HEK293 (cell line): Measurements from ENCODE around the gene POLR2H.

Source experiments
- CTCF ChIA-PET: fragments of 350-600 bp; formaldehyde crosslinking; extraction: SDS; loops from one replicate; lab custom pipeline; 2021; ENCODE audit warnings: antibody characterized with exemption; lab: Yijun Ruan, JAX
- POLR2A ChIA-PET: fragments of 300-600 bp; formaldehyde crosslinking; extraction: SDS; loops from one replicate; lab custom pipeline; 2020; ENCODE audit warnings: antibody characterized with exemption, inconsistent platforms; lab: Yijun Ruan, JAX
- H3K27ac ChIP-seq: fragments of 200-500 bp; sonication (Bioruptor generic); 2 replicates; pipeline ENCODE4 v1.5.1; 2014; ENCODE audit warnings: low read depth, low read length, control low read depth, inconsistent platforms; ENCODE audit errors: extremely low read depth
- H3K36me3 ChIP-seq, 2 experiments: fragments of 200-500 bp in 1 of 2; sonication (Bioruptor generic) in 1 of 2; 1 replicate in 1 of 2; 2 replicates in 1 of 2; pipeline ENCODE4 v1.5.1; 2014 to 2017; ENCODE audit warnings: inconsistent platforms in 2 of 2, low read length in 2 of 2; ENCODE audit not compliant: control insufficient read depth in 2 of 2, insufficient read depth in 1 of 2
- H3K4me1 ChIP-seq: fragments of 200-500 bp; sonication (Bioruptor generic); 2 replicates; pipeline ENCODE4 v1.5.1; 2014; ENCODE audit warnings: mild to moderate bottlenecking, low read length, inconsistent platforms; ENCODE audit not compliant: control insufficient read depth, insufficient read depth
- H3K4me3 ChIP-seq: 2 replicates; pipeline ENCODE4 v1.5.1; 2011; ENCODE audit warnings: low read depth, mild to moderate bottlenecking, control low read depth, low read length, moderate library complexity
- H3K9me3 ChIP-seq: fragments of 200-500 bp; sonication (Bioruptor generic); 2 replicates; pipeline ENCODE4 v1.5.1; 2014; ENCODE audit warnings: low read depth, low read length, inconsistent platforms; ENCODE audit not compliant: control insufficient read depth, insufficient read depth
- GFI1B ChIP-seq: fragments of 450-650 bp; formaldehyde crosslinking; IDR thresholded peaks from 2 replicates; pipeline ENCODE4 v1.5.1; 2016; ENCODE audit warnings: missing biosample characterization, missing genetic modification characterization
- KLF10 ChIP-seq: fragments of 450-650 bp; IDR thresholded peaks from 2 replicates; pipeline ENCODE4 v1.5.1; 2018; ENCODE audit warnings: missing biosample characterization, mild to moderate bottlenecking, missing genetic modification characterization
- KLF9 ChIP-seq: fragments of 450-650 bp; formaldehyde crosslinking; IDR thresholded peaks from 2 replicates; pipeline ENCODE4 v1.5.1; 2016; ENCODE audit warnings: missing biosample characterization, missing genetic modification characterization, low read depth
- PRDM4 ChIP-seq: fragments of 450-650 bp; formaldehyde crosslinking; IDR thresholded peaks from 2 replicates; pipeline ENCODE4 v1.5.1; 2017; ENCODE audit warnings: missing biosample characterization, missing genetic modification characterization
- SP3 ChIP-seq: fragments of 450-650 bp; formaldehyde crosslinking; IDR thresholded peaks from 2 replicates; pipeline ENCODE4 v1.5.1; 2016; ENCODE audit warnings: missing biosample characterization, missing genetic modification characterization
- ZBTB11 ChIP-seq: fragments of 450-650 bp; formaldehyde crosslinking; conservative IDR thresholded peaks from 2 replicates; pipeline ENCODE4 v1.5.1; 2016; ENCODE audit warnings: low read depth, missing biosample characterization, missing genetic modification characterization
- ZBTB6 ChIP-seq: fragments of 450-650 bp; formaldehyde crosslinking; IDR thresholded peaks from 2 replicates; pipeline ENCODE4 v1.5.1; 2017; ENCODE audit warnings: missing biosample characterization, missing genetic modification characterization
- ZNF140 ChIP-seq: fragments of 450-650 bp; formaldehyde crosslinking; IDR thresholded peaks from 2 replicates; pipeline ENCODE4 v1.5.1; 2016; ENCODE audit warnings: missing biosample characterization, missing genetic modification characterization
- ZNF23 ChIP-seq: fragments of 450-650 bp; formaldehyde crosslinking; IDR thresholded peaks from 2 replicates; pipeline ENCODE4 v1.5.1; 2016; ENCODE audit warnings: missing biosample characterization, missing genetic modification characterization, borderline replicate concordance
- ZNF24 ChIP-seq: fragments of 450-650 bp; formaldehyde crosslinking; IDR thresholded peaks from 2 replicates; pipeline ENCODE4 v1.5.1; 2016; ENCODE audit warnings: missing biosample characterization, missing genetic modification characterization
- ZNF280C ChIP-seq: fragments of 450-650 bp; formaldehyde crosslinking; IDR thresholded peaks from 2 replicates; pipeline ENCODE4 v1.5.1; 2016; ENCODE audit warnings: missing biosample characterization, missing genetic modification characterization
- ZNF449 ChIP-seq: fragments of 450-650 bp; formaldehyde crosslinking; IDR thresholded peaks from 2 replicates; pipeline ENCODE4 v1.5.1; 2017; ENCODE audit warnings: missing biosample characterization, mild to moderate bottlenecking, missing genetic modification characterization, moderate library complexity
- ZNF48 ChIP-seq: fragments of 450-650 bp; formaldehyde crosslinking; IDR thresholded peaks from 2 replicates; pipeline ENCODE4 v1.5.1; 2016; ENCODE audit warnings: missing biosample characterization, missing genetic modification characterization
- ZNF518A ChIP-seq: fragments of 450-650 bp; formaldehyde crosslinking; conservative IDR thresholded peaks from 2 replicates; pipeline ENCODE4 v1.5.1; 2016; ENCODE audit warnings: low read depth, missing biosample characterization, missing genetic modification characterization
- ZNF747 ChIP-seq: fragments of 450-650 bp; formaldehyde crosslinking; IDR thresholded peaks from 2 replicates; pipeline ENCODE4 v1.5.1; 2016; ENCODE audit warnings: missing biosample characterization, missing genetic modification characterization

POLR2H gene

GRCh38 chr3:184352897-184353545 lies 8.5 kb upstream of the POLR2H start:
- POLR2A ChIA-PET = interaction anchor here (0.8 kb wide), 1 partner anchor 16 kb away, joined by 3 read pairs; the partner anchor contains the start of gene FAM131A
- Histone ChIP-seq H3K4me3 (no peak overlapping the region), H3K36me3 (peaks cover 0 to 69% of the 10 kb centered on the region in 2 experiments; a peak in 1 of 3 replicates)
- TF ChIP-seq ZBTB11 (tag by site-specific recombination) = no peak
- TF ChIP-seq ZNF48 = no peak
- TF ChIP-seq, all 188 proteins: peak for 0
- Histone ChIP-seq H3K27ac (no peak overlapping the region), H3K9me3 (no peaks in the 10 kb centered on the region), H3K4me1 (no peaks in the 10 kb centered on the region)
- CTCF ChIA-PET = interaction anchor here (0.9 to 2.9 kb wide), 6 partner anchors 16 to 188 kb away, joined by 3 to 15 read pairs (median 8); partner anchors contain the start of gene FAM131A

GRCh38 chr3:184353546-184353941 lies 8.0 kb upstream of the POLR2H start:
- Histone ChIP-seq H3K27ac (no peak overlapping the region), H3K4me3 (no peak overlapping the region), H3K36me3 (peaks cover 0 to 74% of the 10 kb centered on the region in 2 experiments; a peak in 1 of 3 replicates), H3K4me1 (no peaks in the 10 kb centered on the region), H3K9me3 (no peaks in the 10 kb centered on the region)
- TF ChIP-seq KLF9 (tag by site-specific recombination) (no peak), PRDM4 (no peak), ZNF280C (tag by site-specific recombination) (no peak), ZNF518A (no peak), ZNF24 (tag by site-specific recombination) (no peak), GFI1B (no peak), ZNF23 (no peak), ZNF140 (no peak), SP3 (no peak), ZNF449 (tag by site-specific recombination) (no peak), KLF10 (tag by site-specific recombination) (no peak), ZBTB6 (tag by site-specific recombination) (no peak), ZNF747 (tag by site-specific recombination) (no peak)
- ChIA-PET CTCF (interaction anchor here (0.5 to 2.9 kb wide), 8 partner anchors 16 to 402 kb away, joined by 3 to 15 read pairs (median 6); partner anchors contain the start of gene FAM131A), POLR2A (interaction anchor here (0.5 to 0.8 kb wide), 3 partner anchors 9 to 202 kb away, joined by 3 read pairs; partner anchors contain the start of gene FAM131A)
